Fibroblast of skin of left biceps (primary cell): ENCODE data around the gene EEA1.

ENCODE experiments used
- DNase-seq, 2 experiments: peaks; one replicate each; pipeline ENCODE4 v3.0.0-alpha.2; 2013; ENCODE audit warnings: low read depth in 2 of 2

The EEA1 gene

GRCh38 chr12:92886131-92886530 is 43.0 kb downstream of the EEA1 start:
- DNase-seq: no peak

- no peak for DNase-seq
These were observed 49.3 kb downstream of the EEA1 start for GRCh38 chr12:92879698-92880322.

- no peak for DNase-seq
These were observed 51.2 kb downstream of the EEA1 start for GRCh38 chr12:92877904-92878303.

GRCh38 chr12:92876496-92876895 is 52.6 kb downstream of the EEA1 start:
- no peak for DNase-seq

- DNase-seq: no peak
These were observed 58.0 kb downstream of the EEA1 start for GRCh38 chr12:92871116-92871515.

- DNase-seq: no peak
These were observed 62.7 kb downstream of the EEA1 start for GRCh38 chr12:92866418-92866817.

GRCh38 chr12:92863251-92863650 is 65.8 kb downstream of the EEA1 start:
- no peak for DNase-seq

GRCh38 chr12:92861381-92861780 is 67.7 kb downstream of the EEA1 start:
- DNase-seq: no peak

- no peak for DNase-seq
These were observed 68.6 kb downstream of the EEA1 start for GRCh38 chr12:92860521-92860920.

GRCh38 chr12:92859650-92860386 is 69.3 kb downstream of the EEA1 start:
- DNase-seq: no peak

- no peak for DNase-seq
These were observed 71.3 kb downstream of the EEA1 start for GRCh38 chr12:92857818-92858217.

- no peak for DNase-seq
These were observed 74.8 kb downstream of the EEA1 start for GRCh38 chr12:92854344-92854743.

GRCh38 chr12:92848740-92849139 is 80.4 kb downstream of the EEA1 start:
- no peak for DNase-seq

- no peak for DNase-seq
These were observed 81.7 kb downstream of the EEA1 start for GRCh38 chr12:92847368-92847767.

- no peak for DNase-seq
These were observed 83.8 kb downstream of the EEA1 start for GRCh38 chr12:92845329-92845728.

GRCh38 chr12:92844151-92844763 is 84.8 kb downstream of the EEA1 start:
- peak; percentile 35 to 50 for DNase-seq

- no peak for DNase-seq
These were observed 99.3 kb downstream of the EEA1 start for GRCh38 chr12:92829686-92830282.

GRCh38 chr12:92828565-92828964 is 100.5 kb downstream of the EEA1 start:
- no peak for DNase-seq

GRCh38 chr12:92827836-92828431 is 101.2 kb downstream of the EEA1 start:
- DNase-seq: peak; percentile 4 to 14

- DNase-seq: no peak
These were observed 108.0 kb downstream of the EEA1 start for GRCh38 chr12:92821142-92821541.

GRCh38 chr12:92814584-92814983 is 114.5 kb downstream of the EEA1 start:
- DNase-seq: no peak

- DNase-seq: no peak
These were observed 118.7 kb downstream of the EEA1 start for GRCh38 chr12:92810370-92810769.
